GM12892 (cell line): ENCODE results near the gene LRPAP1.

ENCODE experiments used
- POLR2A ChIP-seq: IDR thresholded peaks from 2 replicates; pipeline ENCODE4 v1.6.1; 2011; ENCODE audit warnings: low read depth, low read length, control low read depth
- POLR2AphosphoS5 ChIP-seq: IDR thresholded peaks from 2 replicates; pipeline ENCODE4 v1.6.1; 2011; ENCODE audit warnings: low read depth, low read length, control low read depth
- TAF1 ChIP-seq: IDR thresholded peaks from 2 replicates; pipeline ENCODE4 v1.6.1; 2011; ENCODE audit warnings: low read depth, mild to moderate bottlenecking, control low read depth, low read length, borderline replicate concordance

- no peak for TF ChIP-seq POLR2A
- TF ChIP-seq TAF1: no peak
- TF ChIP-seq POLR2AphosphoS5: no peak
These were observed 64.1 kb downstream of the LRPAP1 start for GRCh38 chr4:3468154-3468553.
